HFF-Myc (cell line): ENCODE measurements around the gene DPP10.

Experiments used
- DNase-seq: peaks from one replicate; pipeline ENCODE4 v3.0.0-alpha.2; 2011; ENCODE audit warnings: low read depth; ENCODE audit errors: extremely low read depth
- H3K4me3 ChIP-seq: replicated peaks from 2 replicates; pipeline ENCODE4 v1.5.1; 2011; ENCODE audit warnings: low read depth, mild to moderate bottlenecking, control low read depth, low read length
- CTCF ChIP-seq: IDR thresholded peaks from 2 replicates; pipeline ENCODE4 v1.5.1; 2012; ENCODE audit warnings: mild to moderate bottlenecking, low read depth, low read length, control low read depth; ENCODE audit errors: missing control alignments

DPP10 gene

GRCh38 chr2:114685102-114685501 is 242.7 kb downstream of the DPP10 start:
- no peak overlapping the region for H3K4me3 ChIP-seq
- no peak for TF ChIP-seq CTCF
- no peak for DNase-seq

GRCh38 chr2:114688241-114688640 is 245.8 kb downstream of the DPP10 start:
- DNase-seq, result no peak
- no peak overlapping the region for H3K4me3 ChIP-seq
- no peak for TF ChIP-seq CTCF

GRCh38 chr2:114698520-114698919 is 256.1 kb downstream of the DPP10 start:
- no peak for TF ChIP-seq CTCF
- no peak for DNase-seq
- no peak overlapping the region for H3K4me3 ChIP-seq

- H3K4me3 ChIP-seq, result no peak overlapping the region
- no peak for DNase-seq
- TF ChIP-seq CTCF, result no peak
Observed at GRCh38 chr2:114699423-114699944, 257.0 kb downstream of the DPP10 start.

GRCh38 chr2:114700440-114700839 is 258.0 kb downstream of the DPP10 start:
- TF ChIP-seq CTCF, result no peak
- H3K4me3 ChIP-seq, result no peak overlapping the region
- no peak for DNase-seq

- TF ChIP-seq CTCF, result no peak
- DNase-seq, result no peak
- no peak overlapping the region for H3K4me3 ChIP-seq
Observed at GRCh38 chr2:114709936-114710850, 267.8 kb downstream of the DPP10 start.

- H3K4me3 ChIP-seq, result no peak overlapping the region
- no peak for TF ChIP-seq CTCF
- DNase-seq, result no peak
Observed at GRCh38 chr2:114714313-114714712, 271.9 kb downstream of the DPP10 start.
